ENCODE data around the gene SIM2.

DNA sequence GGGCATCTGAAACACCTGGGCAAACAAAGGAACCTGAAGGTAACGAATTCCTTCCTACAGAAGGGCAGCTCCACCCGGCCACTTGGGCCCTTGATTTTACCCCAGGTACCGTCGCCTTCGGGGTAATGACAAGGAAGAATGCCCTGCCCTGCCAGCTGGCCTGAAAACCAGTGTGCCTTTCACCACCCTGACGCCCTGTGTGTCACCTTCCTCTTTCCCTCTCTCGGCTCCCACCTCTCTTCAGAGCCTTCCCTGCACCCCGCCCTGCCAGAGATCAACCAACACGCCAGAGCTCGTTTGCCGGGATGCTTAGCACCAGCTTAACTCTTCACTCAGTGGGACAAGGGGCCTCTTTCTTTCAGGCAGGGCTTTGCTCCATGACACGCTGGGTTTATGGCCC lies 86.0 kb downstream of the SIM2 start:
- TF ChIP-seq, protein P1, sequence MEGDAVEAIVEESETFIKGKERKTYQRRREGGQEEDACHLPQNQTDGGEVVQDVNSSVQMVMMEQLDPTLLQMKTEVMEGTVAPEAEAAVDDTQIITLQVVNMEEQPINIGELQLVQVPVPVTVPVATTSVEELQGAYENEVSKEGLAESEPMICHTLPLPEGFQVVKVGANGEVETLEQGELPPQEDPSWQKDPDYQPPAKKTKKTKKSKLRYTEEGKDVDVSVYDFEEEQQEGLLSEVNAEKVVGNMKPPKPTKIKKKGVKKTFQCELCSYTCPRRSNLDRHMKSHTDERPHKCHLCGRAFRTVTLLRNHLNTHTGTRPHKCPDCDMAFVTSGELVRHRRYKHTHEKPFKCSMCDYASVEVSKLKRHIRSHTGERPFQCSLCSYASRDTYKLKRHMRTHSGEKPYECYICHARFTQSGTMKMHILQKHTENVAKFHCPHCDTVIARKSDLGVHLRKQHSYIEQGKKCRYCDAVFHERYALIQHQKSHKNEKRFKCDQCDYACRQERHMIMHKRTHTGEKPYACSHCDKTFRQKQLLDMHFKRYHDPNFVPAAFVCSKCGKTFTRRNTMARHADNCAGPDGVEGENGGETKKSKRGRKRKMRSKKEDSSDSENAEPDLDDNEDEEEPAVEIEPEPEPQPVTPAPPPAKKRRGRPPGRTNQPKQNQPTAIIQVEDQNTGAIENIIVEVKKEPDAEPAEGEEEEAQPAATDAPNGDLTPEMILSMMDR (IDR thresholded peaks at IDR 0.05; ENCODE audit: low read depth, low read length) = no peak
- no peak for TF ChIP-seq EZH2phosphoT487 (IDR thresholded peaks at IDR 0.05; ENCODE audit: low read depth)
